ENCODE results near the gene TRIM3.

The TRIM3 gene

GRCh38 chr11:6442441-6442840, 31.3 kb downstream of the TRIM3 start:
- DNase-seq (ENCODE audit: low read depth in 2 of 3, low spot score in 2 of 3) = no peak

- DNase-seq (ENCODE audit: low read depth in 2 of 3, low spot score in 2 of 3) = no peak
Observed at GRCh38 chr11:6440906-6441358, 32.8 kb downstream of the TRIM3 start, which contains the start of gene HPX. HPX (minus strand) TSS chr11:6440987; CDS start chr11:6440963, 24 bp downstream.

DNA sequence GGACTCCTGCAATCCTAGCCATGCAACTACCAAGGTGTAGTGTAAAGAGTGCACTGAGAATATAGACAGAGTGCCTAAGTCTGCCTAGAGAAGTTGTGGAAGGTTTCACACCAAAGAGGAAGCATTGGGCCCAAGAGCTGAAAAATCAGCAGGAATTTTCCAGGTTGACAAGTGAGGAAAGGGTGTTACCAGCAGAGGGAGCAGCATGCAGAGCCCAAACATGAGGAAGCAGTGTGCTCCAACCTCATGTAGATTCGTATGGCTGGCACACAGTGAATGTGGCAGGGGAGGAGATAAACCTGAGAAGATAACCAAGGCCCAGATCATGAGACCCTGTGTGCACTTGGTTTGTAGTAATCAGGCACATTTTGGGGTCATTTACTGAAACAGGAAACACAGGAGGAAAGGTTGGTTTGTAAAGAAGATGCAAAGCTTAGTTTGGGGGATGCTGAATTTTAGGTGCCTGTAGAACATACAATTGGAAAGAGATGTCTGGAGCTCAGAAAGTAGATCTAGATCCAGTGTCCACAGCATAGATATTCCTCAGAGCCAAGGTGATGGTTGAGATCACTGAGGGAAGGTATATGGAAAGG, 34.7 kb downstream of the TRIM3 start:
- no peak for DNase-seq (ENCODE audit: low read depth in 2 of 3, low spot score in 2 of 3)

- DNase-seq (ENCODE audit: low read depth in 2 of 3, low spot score in 2 of 3) = no peak
Observed at GRCh38 chr11:6437993-6438392, 35.7 kb downstream of the TRIM3 start.

GRCh38 chr11:6437423-6437822, 36.3 kb downstream of the TRIM3 start:
- DNase-seq (ENCODE audit: low read depth in 2 of 3, low spot score in 2 of 3) = no peak

DNA sequence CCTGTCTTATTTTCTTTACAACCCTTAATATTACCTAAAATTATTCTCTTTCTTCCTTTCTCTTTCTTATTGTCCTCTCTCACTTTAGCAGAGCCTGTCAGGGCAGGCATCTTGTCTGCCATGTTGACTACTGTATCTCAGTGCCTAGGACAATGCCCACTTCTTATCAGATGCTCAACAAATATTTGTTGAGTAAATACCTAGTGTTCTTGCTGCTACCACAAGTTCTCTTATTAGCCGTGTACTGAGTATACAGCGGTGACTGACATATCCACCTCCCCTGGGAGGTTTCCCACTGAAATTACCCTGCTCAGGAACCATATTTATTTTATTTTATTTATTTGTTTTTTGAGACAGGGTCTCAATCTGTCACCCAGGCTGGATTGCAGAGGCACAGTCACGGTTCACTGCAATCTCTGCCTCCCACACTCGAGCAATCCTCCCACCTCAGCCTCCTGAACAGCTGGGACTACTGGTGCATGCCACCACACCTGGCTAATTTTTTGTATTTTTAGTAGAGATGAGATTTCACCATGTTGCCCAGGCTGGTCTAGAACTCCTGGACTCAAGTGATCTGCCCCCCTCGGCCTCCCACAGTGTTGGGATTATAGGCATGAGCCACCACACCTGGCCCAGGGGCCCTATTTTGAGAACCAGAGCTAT, 39.6 kb downstream of the TRIM3 start:
- DNase-seq (ENCODE audit: low read depth in 2 of 3, low spot score in 2 of 3) = no peak

DNA sequence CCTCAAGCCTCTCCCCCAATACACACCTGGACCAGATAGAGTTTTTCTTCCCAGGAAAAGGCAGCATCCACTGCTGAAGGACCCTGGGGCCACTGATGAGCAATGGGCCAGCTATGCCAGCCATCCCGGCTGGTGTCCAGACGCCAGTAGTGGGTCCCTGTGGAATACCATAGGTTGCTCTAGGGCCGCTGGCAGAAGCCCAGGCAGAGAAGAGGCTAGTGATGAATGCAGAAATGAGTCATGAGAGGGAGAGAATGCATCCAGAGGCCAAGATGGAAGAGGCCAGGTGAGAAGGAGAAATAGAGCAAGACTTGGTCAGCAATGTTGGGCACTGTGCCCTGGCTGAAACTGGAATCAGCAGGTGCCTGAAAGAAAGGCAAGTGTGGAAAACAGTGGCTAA, 41.9 kb downstream of the TRIM3 start:
- no peak for DNase-seq (ENCODE audit: low read depth in 2 of 3, low spot score in 2 of 3)

DNA sequence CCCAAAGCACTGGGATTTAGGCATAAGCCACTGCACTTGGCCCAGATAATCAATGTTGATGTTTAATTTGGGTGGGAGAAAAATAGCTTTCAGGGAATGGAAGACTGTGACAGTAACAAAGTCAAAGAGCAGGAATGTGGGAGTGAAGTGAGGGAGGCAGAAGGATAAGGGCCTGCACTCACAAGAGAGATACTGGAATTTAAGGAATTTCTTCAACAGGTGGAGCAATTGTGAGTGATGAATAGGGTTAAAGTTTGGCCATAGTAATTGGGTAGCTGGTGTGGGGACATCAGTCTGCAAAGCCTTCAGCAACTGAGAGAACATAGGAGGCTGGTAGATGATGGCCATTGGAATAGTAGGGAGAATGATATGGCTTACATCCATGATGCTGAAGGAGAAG, 46.2 kb downstream of the TRIM3 start:
- no peak for DNase-seq (ENCODE audit: low read depth in 2 of 3, low spot score in 2 of 3)

- DNase-seq (ENCODE audit: low read depth in 2 of 3, low spot score in 2 of 3) = no peak
Observed at GRCh38 chr11:6420677-6421076, 53.1 kb downstream of the TRIM3 start.

DNA sequence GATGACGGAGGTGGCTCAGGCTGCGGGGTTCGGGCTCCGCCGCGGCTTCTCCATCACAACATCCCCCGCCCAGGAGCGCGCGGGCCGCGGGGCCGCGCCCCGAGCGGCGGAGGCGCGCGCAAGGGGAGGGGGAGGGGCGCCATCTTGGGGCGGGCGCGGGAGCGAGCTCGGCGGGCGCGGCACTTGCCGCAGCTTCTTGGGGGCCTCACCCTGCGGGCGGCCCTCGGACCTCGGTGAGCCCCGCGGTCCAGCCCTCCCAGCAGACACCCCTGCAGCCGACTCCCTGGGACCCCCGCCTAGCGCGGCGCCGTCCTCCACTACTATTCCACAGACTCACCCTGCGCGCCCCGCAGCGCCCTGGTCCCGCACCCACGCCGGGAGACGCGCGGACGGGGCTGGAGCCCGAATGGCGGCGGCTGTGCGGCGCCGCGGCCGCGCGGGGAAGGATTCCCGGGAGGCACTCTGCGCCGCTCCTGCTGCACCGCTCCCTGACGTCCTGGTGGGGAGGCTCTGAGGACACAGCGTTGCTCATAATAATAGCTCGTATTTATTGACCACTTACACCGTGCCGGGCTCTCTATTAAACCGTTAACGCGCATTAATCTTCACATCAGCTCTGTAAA, 54.6 kb downstream of the TRIM3 start, which contains the start of gene APBB1:
TSS of gene APBB1 (minus strand) at position 86 of the 623 bp plus-strand sequence. CDS start 7,747 bp downstream, outside the sequence.
- peak in 2 of 3 experiments; percentile 44 to 52 for DNase-seq (ENCODE audit: low read depth in 2 of 3, low spot score in 2 of 3)

DNA sequence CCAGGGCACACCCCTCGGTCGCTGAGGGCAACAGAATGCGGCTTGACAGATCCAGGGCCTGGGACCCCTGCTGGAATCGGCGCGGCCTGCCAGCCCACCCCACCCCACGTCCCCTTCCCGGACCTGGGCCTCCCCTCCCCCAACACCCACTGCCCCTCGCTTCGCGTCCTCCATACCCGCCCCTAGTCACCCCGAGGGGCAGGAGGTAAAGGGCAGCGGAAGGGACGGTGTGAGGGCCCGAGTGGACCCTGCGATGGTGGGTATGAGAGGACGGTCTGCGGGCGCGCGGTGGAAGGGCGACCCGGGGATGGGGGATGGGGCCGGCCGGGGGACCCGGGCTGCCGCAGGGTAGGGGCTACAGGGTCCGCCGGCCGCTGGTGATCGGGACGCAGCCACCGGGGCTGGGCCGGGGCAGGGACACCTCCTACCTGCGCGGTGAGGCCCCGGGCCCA, 55.2 kb downstream of the TRIM3 start:
- no peak for DNase-seq (ENCODE audit: low read depth in 2 of 3, low spot score in 2 of 3)

DNA sequence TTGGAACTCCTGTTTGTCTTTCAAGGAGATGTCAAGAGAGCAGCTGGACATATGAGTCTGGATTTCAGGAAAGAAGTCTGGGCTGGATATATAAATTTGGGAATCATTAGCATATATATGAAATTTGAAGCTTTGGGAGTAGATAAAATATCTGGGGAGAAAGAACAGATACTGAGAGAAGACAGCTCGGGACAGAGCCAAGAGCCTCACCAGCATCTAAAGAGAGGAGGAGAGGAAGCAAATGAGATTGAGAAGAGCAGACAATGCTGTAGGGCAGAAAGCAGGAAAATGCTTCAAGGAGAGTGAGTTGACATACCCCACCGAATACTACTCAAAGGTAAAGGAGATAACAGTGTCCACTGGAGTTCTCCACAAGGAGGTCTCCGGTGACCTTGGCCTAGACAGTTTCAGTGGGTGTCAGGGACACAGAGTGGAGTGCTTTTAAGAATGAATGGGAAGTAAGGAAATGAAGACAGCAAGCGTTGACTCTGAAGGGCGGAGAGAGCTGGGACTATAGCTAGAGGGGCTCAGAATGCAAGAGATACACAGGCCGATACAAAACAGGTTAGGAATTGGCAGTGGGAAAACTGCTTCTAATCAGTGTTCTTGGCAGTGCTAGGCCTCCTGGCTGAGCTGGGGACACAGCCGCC, 55.7 kb downstream of the TRIM3 start:
- no peak for DNase-seq (ENCODE audit: low read depth in 2 of 3, low spot score in 2 of 3)

GRCh38 chr11:6415797-6416196, 57.9 kb downstream of the TRIM3 start:
- DNase-seq (ENCODE audit: low read depth in 2 of 3, low spot score in 2 of 3) = no peak

GRCh38 chr11:6414874-6415328, 58.8 kb downstream of the TRIM3 start:
- no peak for DNase-seq (ENCODE audit: low read depth in 2 of 3, low spot score in 2 of 3)

- DNase-seq (ENCODE audit: low read depth in 2 of 3, low spot score in 2 of 3) = no peak
Observed at GRCh38 chr11:6413791-6414201, 59.9 kb downstream of the TRIM3 start.

GRCh38 chr11:6411594-6412031, 62.1 kb downstream of the TRIM3 start:
- DNase-seq (ENCODE audit: low read depth in 2 of 3, low spot score in 2 of 3) = no peak

DNA sequence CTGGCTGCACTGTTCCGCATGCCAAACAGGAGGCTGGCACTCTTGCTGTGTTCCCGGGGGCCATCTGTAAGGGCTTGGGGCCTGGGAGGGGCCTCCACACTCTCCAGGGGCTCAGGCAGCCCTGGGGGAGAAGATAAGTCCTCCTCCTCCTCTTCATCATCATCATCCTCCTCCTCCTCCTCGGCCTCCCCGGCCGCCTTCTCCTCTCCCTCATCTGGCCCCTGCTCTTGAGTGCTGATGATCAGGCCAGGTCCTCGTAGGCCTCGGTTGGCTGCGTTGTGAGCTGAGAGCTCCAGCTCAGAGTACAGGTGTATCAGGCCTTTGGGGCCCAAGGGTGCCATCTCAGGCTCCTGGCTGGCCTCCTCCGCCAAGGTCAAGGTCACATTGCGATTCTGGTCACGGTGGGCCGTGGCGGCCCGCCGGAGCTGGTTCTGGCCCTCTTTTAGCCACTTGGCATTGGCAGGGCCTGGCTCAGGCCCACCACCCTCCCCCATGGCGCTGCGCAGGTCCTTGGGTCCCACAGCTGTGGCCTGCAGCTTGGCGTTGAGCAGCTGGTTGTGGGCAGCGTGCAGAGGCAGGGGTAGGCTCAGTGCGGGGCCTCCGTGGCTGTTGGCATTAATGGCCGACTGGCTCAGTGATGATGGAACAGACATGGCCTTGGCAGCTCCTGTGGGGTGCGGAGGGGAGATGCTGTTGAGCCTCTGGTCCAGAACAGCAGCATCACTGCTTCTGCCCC, 62.9 kb downstream of the TRIM3 start:
- no peak for DNase-seq (ENCODE audit: low read depth in 2 of 3, low spot score in 2 of 3)

DNA sequence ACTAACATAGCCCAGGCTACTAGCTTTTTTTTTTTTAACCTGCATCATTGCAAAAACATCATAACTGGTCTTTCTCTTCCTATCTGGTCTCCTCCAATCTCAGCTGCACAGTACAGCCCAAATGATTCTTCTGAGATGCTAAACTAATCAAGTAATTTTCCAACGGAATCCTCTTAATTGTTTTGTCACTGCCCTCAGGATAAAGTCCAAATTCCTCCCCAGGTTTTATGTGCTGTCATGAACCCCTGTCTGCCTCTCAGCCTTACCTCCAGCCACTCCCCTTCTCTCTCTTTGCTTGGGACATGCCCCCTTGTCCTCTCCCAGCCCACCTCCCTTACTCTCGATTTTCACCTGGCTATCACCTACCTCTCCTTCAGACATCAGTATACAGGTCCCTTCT, 67.4 kb downstream of the TRIM3 start:
- no peak for DNase-seq (ENCODE audit: low read depth in 2 of 3, low spot score in 2 of 3)

GRCh38 chr11:6405846-6406245, 67.9 kb downstream of the TRIM3 start:
- DNase-seq (ENCODE audit: low read depth in 2 of 3, low spot score in 2 of 3) = no peak

DNA sequence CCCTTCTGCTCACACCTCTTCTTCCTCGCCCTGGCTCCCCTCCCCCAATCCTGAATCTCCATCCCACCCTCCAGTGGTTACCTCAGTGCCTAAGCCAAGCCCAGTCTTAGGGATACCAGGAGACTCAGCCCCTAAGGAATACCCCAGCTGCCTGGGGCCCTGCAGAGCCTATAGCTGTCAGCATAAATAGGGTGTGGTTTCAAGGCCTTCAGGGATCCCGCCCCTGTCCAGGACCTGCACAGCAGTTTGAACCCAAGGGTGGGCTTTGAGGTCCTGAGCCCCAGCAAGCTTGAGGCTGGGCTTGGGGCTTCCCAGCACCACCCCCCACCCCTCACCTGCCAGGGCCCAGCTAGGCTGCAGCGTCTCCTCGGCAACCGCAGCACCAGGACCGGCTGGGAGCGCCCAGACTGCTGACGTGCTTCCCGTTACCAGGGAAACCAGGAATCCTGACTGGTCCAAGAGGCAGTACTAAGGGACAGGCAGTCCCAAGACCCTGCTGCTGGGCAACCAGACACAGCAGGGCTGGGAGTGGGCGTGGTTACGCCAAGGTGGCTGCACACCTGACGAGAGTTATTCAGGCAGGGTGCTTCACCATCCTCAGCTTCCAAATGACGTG, 68.6 kb downstream of the TRIM3 start:
- DNase-seq (ENCODE audit: low read depth in 2 of 3, low spot score in 2 of 3) = no peak

Data from activated CD8-positive, alpha-beta memory T cell treated with anti-CD3 and anti-CD28 coated beads for 48 hours (primary cell).